Measurements from ENCODE around the gene REEP5.
"Not testable (repeated sequence)": the region's sequence is repeated elsewhere in the genome, so short reads cannot be mapped to it uniquely, and the experiment has no call there.

REEP5 gene

DNA sequence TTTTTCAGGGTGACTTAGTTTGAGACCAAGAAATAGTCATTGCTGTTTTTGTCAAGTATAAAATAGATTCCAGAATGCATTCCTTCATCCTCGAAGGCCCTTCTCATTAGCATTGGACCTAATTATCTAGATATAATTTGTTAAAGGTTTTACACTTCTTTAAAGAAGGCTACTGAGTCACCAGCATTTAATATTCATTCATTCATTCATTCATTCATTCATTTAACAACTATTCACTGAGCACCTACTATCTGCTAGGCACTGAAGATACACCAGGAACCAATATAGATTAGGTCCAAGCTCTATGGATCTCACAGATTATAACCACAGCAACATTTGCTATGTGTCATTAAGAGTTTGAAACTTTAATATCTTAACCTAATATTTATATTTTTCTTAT, 11.1 kb upstream of the REEP5 start:
- DNase-seq (ENCODE audit: low read depth): no peak

DNA sequence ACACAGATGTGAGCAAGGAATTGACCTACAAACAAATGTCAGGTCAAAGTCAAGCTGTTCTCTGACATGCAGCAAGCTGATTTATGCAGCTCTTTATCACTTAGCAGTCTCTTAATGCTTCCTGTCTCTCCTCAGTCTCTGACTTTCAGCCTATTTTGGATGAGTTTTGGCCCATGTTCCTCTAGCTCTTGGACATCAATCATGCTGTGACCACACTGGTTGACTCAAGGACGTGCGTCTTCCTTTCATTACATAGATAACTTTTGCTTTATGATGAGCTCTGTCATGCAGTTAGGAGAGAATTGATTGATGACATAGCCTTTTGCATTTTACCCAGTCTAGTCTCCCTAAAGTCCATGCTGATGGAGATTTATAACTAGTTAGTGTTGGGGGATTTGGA, 9.4 kb upstream of the REEP5 start:
- DNase-seq (ENCODE audit: low read depth): no peak

DNA sequence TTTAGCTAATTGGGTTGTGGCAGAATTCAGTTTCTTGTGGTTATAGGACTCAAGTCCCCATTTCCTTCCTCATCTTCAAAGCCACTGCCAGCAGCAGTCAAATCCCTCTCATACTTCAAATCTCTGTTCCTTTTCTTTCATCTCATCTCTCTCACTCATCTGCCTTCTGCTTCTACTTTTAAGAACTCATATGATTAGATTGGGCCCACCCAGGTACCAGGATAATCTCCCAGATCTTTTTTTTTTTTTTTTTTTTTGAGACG, 8.0 kb upstream of the REEP5 start:
- peak; percentile 24 for DNase-seq (ENCODE audit: low read depth)

DNA sequence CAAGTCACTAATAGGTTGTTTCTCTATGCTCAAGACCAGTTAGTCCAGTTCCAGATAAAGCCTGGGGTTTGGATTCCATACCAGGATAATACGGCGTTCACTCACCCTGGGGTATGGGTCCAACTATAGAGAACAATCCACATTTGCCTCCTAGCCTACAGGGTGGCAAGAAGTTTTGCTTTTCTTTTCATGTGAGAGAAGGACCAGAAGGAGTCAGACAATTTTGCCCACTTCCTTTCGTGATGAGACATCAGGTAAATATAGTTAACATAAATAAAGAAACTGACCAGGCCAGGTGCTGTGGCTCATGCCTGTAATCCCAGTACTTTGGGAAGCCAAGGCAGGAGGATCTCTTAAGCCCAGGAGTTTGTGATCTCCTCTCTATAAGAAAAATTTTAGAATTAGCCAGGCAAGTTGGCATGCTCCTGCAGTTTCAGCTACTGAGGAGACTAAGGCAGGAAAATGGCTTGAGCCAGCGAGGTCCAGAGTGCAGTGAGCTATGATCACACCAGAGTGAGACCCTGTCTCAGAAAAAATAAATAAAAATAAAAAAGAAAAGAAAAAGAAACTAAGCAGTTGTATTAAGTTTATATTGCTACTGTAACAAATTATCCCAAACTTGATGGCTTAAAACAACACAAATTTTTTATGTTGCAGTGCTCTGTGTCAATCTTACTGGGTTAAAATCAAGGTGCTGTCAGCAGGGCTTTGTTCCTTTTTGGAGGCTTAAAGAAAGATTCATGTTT, 7.5 kb upstream of the REEP5 start:
- DNase-seq (ENCODE audit: low read depth): no peak

DNA sequence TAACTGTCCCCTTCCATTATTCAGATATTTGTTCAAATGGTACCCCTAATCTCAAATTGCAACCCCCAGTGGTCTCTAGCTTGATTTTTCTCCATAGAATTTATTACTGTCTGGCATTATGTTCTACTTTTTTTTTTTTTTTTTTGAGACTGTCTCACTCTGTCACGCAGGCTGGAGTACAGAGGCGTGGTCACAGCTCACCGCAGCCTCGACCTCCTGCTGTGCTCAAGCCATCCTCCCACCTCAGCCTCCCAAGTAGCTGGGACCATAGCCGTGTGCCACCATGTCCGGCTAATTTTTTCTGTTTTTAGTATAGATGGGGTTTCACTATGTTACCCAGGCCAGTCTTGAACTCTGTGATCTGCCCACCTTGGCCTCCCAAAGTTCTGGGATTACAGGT, 2.0 kb upstream of the REEP5 start:
- DNase-seq (ENCODE audit: low read depth): no peak

DNA sequence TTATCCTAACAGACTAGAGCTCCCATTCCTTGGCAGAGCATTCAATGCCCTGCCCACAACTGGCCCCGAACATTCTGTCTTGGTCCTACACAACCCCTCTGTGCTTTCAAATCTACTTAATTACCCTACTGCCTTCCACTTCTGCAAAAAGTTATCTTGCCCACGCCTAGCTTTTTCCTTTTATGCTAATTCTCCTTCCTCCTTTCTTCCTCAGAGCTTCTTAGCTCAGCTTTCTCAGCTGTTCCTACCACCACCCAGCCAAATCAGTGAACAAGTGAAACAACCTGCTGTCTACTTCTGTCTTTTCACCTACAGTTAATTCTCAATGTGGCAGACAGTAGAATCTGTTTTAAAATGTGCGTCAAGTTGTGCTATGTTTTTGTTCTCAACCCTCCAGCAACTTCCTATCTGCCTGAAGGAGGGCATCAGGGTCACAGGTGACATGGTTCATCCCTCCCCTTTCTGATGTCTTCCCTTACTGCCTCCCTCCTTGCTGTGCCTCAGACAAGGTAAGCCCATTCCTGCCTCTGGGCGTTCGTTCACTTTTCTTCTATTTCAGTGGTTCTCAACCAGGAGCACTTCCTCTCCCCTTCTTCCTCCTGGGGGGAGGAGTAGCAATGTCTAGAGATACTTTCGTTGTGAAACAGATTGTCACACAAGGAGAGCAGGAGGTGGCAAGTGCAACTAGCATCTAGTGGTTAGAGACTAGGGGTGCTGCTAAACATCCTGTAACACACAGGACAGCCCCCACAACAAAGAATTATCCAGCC, 1.3 kb upstream of the REEP5 start:
- peak; percentile 3 for DNase-seq (ENCODE audit: low read depth)

DNA sequence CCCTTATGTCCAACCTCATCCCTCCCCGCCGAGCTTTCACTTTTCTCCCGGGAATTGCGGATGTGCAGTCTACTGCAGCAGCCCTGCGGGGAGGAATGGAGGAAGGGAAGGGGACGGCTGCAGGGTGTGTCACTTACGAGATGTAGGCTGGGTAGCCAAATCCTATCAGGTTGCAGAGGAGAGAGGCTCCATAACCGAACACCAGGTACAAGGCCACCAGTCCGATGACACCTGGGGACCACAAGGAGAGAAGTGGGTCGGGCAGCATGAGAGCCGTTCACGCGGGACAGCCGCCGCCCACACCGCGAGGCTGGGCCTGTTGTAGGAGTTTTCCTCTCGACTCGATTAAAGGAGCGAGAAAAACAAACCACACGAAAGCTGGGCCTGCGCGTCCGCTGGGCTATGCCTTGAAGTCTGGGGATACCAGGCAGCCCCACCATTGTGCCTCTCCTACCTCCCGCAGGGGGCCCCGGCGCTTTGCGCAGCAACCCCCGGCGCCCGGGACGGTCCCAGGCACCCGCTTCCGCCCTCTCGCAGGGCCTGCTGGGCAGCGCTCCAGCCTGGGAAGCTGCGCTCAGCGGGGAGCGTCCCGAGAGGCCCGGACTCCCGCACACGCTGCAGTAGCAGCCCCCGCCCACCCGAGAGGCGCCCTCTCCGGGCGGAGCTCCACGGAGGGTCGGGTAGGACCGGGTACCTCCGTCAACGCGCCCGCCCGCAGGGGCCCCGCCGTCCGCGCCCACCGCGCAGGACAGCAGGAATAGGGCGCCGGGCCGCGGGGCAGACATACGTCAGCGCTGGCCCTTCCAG, 798 bp downstream of the REEP5 start:
- DNase-seq (ENCODE audit: low read depth): peak; percentile 47

DNA sequence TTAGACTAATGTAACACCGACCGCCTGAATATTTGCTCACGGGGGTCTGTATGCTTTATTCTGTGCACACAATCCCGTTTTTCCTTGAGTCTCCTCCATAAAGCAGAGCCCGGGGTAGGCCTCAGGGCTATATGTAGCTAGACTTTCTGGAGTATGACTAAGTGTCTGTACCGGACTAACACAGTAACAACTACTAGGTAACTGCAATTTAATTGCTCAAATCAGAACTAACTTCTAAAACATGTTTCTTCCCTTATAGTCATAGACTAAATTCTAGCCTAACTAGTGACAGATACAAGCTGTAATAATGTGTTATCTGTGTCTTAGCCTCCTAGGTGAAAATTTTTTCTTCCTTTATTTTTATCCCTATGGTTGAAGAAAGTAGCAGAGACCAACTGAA, 2.1 kb downstream of the REEP5 start:
- no peak for DNase-seq (ENCODE audit: low read depth)

DNA sequence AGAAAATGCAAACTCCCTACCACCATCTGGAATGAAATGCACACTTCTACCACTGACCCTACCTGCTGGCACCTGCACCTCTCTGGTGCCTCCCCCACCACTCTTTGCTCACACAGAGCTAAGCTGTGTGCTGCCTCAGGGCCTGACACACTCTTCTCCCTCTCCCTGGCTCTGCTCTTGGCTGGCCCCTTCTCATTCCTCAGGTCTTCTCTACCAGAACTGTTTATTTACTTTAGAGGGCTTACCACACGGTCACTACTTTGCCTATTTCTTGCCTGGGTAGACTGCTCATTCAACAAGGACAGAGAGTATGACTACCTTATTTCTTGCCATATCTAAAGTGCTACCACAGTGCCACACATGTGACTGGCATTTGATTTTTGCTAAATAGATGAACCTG, 3.3 kb downstream of the REEP5 start:
- DNase-seq (ENCODE audit: low read depth): no peak

DNA sequence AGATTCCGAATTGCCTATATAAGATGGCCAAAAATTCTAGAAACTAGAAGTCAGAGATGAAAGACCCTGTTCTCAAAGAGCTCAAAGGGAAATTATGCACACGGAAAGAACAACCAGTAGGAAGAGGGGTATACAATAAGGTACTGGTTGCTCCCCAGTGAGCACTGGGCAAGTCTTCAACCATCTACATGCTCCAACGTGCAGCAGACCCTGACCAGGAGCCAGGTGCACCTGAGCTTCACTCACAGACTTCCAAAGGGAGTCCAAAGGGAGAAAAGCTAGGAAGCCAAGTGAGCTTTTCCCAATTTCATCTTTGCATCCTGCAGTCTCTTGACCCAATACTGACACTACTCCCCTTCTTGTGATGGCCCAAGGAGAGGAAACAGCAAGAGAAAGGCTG, 3.9 kb downstream of the REEP5 start:
- no peak for DNase-seq (ENCODE audit: low read depth)

DNA sequence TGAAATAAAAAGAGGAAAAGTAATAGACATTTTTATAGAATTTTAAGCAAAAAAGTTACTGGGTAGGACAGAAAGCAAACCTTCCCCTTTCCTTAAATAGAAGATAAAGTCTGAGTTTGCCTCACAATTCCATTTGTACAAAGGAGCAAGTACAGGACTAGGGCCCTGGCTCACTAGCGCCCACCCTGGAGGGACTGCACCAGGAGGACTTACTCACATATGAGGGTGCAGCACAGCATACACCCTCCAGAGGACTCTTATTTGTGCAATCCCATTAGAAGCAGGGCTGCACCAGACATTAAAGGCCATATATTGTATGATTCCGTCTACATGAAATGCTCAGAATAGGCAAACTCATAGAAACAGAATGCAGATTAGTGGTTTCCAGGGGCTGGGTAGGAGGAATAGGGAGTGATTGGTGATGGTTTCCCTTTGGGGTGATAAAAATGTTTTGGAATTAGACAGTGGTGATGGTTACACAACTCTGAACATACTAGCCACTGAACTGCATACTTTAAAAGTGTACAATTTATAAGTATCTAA, 4.5 kb downstream of the REEP5 start:
- no peak for DNase-seq (ENCODE audit: low read depth)

DNA sequence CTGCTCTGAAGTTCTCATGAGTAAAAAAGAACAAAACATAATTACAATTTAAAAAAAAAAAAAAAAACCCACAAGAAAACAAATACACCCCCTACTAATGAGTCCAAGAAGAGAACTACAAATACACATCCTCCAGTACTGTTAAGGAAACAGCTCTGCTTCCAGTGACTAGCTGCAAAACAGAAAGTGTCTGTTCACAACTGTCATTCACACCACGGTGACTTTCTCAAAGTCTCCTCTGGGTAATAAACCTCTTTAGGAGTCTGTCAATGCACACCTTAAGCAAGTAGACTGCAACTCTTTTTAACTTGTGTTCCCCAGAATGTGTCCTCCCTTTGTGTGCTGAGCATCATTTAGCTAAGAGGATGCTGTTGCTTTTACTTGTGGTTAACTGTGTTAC, 6.2 kb downstream of the REEP5 start:
- DNase-seq (ENCODE audit: low read depth): no peak

DNA sequence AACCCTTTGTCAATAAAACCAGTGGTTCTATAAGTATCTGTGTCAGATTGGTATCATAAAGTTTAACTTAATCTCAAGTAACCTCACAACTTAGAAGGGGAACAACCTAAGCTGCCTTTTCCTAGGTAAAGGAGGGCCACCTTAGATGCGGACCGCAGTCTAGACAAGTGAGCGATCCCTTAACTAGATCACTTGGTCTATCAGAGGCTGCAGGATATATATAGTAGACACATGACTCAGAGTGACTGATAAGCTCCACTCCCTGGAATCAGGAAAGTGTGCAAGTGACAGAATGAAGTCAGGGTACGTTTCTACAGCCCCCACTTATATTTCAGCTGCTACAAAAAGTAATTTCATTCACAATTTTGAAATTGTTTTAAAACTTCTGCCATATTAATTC, 7.4 kb downstream of the REEP5 start:
- no peak for DNase-seq (ENCODE audit: low read depth)

DNA sequence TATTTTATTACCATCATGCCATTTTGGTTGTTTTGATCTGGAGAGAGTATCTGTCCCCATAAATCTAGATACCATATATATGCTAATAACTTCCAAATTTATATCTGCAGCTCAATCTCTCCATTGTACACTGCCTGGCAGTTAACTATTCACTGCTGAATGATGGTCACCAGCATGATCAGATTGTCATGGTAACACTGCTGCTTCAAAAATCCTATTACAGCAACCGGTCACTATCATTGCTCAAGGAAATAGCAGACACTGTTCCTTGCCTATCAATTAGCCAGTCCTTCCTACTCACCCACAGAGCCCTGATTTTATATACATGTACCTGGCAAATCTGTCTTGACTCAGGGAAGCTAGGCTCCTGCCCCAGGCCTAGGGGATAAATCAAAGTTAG, 11.5 kb downstream of the REEP5 start:
- DNase-seq (ENCODE audit: low read depth): no peak

DNA sequence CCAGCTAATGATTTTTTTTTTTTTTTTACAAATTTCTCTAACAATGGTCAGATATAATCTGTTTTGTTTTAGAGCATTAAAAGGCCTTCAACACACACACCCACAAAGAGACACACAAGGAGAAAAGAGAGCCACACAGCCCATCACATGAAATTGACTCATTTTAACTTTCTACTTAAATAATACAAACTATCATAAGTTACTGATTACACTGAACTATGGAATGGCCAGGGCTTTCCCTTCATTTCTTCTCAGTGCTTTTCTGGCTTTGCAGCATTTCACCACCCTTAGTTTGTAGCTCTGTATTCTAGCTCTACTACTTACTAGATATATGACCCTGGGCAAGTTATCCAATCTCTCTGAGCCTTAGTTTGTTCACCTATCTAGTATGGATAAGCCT, 13.2 kb downstream of the REEP5 start:
- DNase-seq (ENCODE audit: low read depth): no peak

DNA sequence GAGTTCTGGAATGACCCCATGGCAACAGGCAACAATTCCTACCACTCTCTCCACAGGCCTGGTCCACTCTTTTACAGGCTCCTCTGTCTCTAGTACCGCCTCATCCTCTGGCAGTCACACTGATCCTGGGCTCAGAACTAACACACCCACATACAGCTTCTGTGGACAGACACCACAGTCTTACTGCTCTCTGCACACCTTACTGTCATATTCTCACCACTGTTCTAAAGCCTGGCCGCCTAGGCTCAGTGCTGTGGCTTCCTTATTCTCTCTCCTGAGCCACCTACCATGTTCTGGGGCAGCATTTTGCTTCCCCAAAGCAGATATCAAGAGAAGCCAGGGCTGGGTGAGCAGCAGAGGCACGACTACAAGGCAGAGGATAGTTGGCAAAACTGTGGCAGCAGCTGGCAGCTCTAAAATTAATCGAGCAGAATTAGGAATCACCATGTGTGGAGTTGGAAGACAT, 14.8 kb downstream of the REEP5 start:
- no peak for DNase-seq (ENCODE audit: low read depth)

DNA sequence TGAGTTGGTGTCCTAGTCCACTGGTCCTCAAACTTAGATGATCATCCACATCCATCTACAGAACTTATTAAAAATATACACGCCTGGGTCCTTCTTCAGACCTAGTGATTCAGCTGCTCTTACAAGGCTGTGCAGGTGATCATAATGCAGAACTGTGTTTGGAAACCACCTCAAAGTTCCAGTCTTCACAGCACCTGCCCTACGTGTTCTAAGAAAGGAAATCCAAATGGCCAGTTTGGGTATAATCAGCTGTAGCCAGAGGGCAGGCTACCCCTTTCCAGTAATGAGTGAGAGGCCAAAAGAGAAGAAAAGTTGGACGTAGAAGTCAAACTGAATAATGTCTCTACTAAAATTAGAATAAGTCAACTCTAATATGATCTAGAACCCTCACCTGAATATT, 15.4 kb downstream of the REEP5 start:
- no peak for DNase-seq (ENCODE audit: low read depth)

DNA sequence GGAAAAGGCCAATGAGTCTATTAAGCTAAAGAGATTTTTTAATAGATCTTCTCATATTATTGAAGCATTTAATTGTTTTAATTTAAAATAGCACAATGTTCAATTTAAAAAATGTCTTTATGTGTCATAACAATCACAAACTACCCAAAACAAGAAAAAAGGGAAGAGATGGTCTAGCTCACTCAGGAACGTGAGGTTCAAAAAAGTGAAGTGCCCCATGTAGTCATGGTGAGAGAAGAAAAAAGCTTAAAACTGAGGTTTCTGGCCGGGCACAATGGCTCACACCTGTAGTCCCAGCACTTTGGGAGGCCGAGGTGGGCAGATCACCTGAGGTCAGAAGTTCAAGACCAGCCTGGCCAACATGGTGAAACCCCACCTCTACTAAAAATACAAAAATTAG, 17.0 kb downstream of the REEP5 start:
- DNase-seq (ENCODE audit: low read depth): not testable (repeated sequence)

DNA sequence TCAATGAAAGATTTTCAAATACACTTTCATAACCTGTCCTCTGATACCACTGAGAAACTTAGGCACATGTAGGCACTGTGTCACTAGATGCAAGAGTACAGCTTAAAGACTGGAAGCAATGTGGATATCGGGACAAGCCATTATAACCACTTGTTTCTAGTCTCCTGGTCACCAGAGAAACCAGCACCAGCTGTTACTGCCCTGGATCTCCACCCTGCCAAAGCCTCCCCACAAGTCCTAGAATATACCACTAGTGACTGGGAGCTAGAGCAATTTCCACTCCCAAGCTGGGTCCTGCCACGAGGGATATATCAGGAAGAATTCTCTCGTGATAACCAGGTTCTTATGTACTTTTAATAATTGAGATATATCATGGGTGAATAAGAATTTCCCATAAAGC, 19.5 kb downstream of the REEP5 start:
- DNase-seq (ENCODE audit: low read depth): no peak

DNA sequence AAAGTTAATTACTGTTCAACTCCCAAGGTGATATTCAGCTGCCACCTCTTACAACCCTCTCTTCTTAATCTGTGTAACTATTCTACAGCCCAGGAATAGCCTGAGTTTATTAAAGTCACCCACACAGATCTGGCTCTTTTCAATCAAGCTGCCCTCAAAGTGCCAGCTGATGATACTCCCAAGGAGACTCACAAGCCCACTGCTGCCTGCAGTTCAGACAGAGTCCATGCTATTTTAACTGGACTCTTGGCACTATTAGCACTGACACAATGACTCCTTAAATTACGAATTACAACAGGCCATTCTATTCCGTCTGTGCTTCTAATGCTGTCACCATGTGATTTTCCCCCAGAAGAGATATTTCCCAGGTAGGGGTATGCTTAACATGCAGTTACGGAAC, 26.3 kb downstream of the REEP5 start:
- DNase-seq (ENCODE audit: low read depth): no peak

DNA sequence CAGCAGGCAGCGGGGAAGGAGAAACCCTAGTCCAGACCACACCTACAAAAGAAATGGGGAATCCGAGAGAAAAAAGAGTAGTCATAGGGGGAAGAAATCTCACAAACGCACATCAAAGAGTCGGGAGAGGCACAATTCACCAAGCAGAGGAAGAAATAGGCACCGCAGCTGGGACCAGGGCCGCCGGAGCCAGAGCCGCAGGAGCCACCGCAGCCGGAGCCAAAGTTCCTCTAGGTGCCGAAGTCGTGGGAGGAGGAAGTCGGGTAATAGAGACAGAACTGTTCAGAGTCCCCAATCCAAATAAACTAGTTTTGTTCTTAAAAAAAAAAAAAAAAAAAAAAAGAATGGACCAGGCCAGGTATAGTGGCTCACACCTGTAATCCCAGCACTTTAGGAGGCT, 29.3 kb downstream of the REEP5 start:
- DNase-seq (ENCODE audit: low read depth): no peak

DNA sequence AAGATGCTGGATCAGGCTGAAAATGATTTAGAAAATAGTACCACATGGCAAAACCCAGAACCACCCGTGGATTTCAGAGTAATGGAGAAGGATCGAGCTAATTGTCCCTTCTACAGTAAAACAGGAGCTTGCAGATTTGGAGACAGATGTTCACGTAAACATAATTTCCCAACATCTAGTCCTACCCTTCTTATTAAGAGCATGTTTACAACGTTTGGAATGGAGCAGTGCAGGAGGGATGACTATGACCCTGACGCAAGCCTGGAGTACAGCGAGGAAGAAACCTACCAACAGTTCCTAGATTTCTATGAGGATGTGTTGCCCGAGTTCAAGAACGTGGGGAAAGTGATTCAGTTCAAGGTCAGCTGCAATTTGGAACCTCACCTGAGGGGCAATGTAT, 30.0 kb downstream of the REEP5 start:
- DNase-seq (ENCODE audit: low read depth): not testable (repeated sequence)

DNA sequence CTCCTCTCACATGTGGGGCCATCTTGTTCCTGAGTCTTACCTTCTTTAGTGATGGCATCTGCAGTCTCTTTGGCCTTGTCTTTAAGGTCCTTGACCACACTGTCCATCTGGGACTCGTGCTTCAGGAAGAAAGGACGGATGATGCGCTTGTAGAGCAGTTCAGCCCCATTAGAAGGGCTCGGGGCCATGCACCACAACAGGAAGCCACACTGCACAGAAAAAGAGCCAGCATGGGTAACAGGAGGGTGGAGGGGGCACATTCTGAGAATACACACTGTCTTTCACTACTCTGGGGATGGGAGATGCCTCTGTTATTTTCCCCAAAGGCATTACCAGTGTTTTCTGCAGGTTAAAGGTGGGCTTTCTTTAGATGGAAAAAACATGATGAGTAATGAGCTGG, 35.1 kb downstream of the REEP5 start:
- no peak for DNase-seq (ENCODE audit: low read depth)

Data from T-helper 22 cell (primary cell).